Panc1 (cell line): ENCODE data around the gene RFPL1.

ENCODE experiments used
- CTCF ChIP-seq: fragments of 450-650 bp; IDR thresholded peaks from 2 replicates; pipeline ENCODE4 v1.5.1; 2017; ENCODE audit warnings: mild to moderate bottlenecking
- POLR2AphosphoS5 ChIP-seq: IDR thresholded peaks from 2 replicates; pipeline ENCODE4 v1.6.1; 2012; ENCODE audit warnings: mild to moderate bottlenecking, low read depth, low read length, moderate library complexity
- SIN3A ChIP-seq: IDR thresholded peaks from 2 replicates; pipeline ENCODE4 v1.6.1; 2012; ENCODE audit warnings: low read depth, mild to moderate bottlenecking, low read length, moderate library complexity, borderline replicate concordance; ENCODE audit not compliant: insufficient read depth
- TCF7L2 ChIP-seq: IDR thresholded peaks from 2 replicates; pipeline ENCODE4 v1.6.1; 2011; ENCODE audit warnings: mild to moderate bottlenecking, low read depth, low read length, inconsistent platforms
- TF ChIP-seq, protein P1 (sequence below), 2 experiments: IDR thresholded peaks; 2 replicates each; pipeline ENCODE4 v1.6.1; 2011 to 2012; ENCODE audit warnings: low read depth in 2 of 2, control low read depth in 1 of 2, low read length in 1 of 2, mild to moderate bottlenecking in 1 of 2, moderate library complexity in 1 of 2; ENCODE audit not compliant: insufficient read depth in 1 of 2

DNA sequence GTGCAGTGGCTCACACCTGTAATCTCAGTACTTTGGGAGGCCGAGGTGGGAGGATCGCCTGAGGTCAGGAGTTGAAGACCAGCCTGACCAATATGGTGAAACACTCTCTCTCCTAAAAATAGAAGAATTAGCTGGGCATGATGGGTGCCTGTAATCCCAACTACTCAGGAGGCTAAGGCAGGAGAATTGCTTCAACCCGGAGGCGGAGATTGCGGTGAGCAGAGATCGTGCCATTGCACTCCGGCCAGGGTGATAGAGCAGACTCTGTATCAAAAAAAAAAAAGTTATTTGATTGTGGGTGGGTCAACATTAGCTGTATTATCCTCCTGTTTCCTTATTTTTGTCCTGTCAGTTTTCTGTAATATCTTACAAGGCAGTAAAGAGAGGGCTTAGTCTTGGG lies 11.9 kb upstream of the RFPL1 start:
- TF ChIP-seq CTCF (no peak), POLR2AphosphoS5 (no peak), TCF7L2 (no peak), SIN3A (no peak)
- TF ChIP-seq, protein P1, sequence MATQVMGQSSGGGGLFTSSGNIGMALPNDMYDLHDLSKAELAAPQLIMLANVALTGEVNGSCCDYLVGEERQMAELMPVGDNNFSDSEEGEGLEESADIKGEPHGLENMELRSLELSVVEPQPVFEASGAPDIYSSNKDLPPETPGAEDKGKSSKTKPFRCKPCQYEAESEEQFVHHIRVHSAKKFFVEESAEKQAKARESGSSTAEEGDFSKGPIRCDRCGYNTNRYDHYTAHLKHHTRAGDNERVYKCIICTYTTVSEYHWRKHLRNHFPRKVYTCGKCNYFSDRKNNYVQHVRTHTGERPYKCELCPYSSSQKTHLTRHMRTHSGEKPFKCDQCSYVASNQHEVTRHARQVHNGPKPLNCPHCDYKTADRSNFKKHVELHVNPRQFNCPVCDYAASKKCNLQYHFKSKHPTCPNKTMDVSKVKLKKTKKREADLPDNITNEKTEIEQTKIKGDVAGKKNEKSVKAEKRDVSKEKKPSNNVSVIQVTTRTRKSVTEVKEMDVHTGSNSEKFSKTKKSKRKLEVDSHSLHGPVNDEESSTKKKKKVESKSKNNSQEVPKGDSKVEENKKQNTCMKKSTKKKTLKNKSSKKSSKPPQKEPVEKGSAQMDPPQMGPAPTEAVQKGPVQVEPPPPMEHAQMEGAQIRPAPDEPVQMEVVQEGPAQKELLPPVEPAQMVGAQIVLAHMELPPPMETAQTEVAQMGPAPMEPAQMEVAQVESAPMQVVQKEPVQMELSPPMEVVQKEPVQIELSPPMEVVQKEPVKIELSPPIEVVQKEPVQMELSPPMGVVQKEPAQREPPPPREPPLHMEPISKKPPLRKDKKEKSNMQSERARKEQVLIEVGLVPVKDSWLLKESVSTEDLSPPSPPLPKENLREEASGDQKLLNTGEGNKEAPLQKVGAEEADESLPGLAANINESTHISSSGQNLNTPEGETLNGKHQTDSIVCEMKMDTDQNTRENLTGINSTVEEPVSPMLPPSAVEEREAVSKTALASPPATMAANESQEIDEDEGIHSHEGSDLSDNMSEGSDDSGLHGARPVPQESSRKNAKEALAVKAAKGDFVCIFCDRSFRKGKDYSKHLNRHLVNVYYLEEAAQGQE (IDR thresholded peaks at IDR 0.05; ENCODE audit: insufficient read depth in 1 of 2, low read depth in 2 of 2, low read length in 1 of 2): no peak
